Activated naive CD8-positive, alpha-beta T cell treated with anti-CD3 and anti-CD28 coated beads for 36 hours (primary cell): ENCODE results near the gene TNNI3. TPM values are rescaled to one million over a fixed set of nuclear protein-coding genes. Genes with fewer than 3 reads are reported as not detected.
A peak's percentile ranks its signal among the peaks of the same experiment; 100 is the strongest.

ENCODE experiments used
- DNase-seq: peaks from one replicate; pipeline ENCODE4 v3.0.0; 2021
- H3K27ac Mint-ChIP-seq: one replicate; pipeline ENCODE4 v1.8.0; 2022; ENCODE audit warnings: mild to moderate bottlenecking, moderate library complexity, mixed read lengths
- H3K27me3 Mint-ChIP-seq: one replicate; pipeline ENCODE4 v1.8.0; 2022; ENCODE audit warnings: mild to moderate bottlenecking, mixed read lengths
- H3K36me3 Mint-ChIP-seq: one replicate; pipeline ENCODE4 v1.8.0; 2021; ENCODE audit warnings: mild to moderate bottlenecking, mixed read lengths
- H3K4me1 Mint-ChIP-seq: one replicate; pipeline ENCODE4 v1.8.0; 2021; ENCODE audit warnings: mixed read lengths
- H3K4me3 Mint-ChIP-seq: one replicate; pipeline ENCODE4 v1.8.0; 2022; ENCODE audit warnings: mild to moderate bottlenecking, moderate library complexity, mixed read lengths
- H3K9me3 Mint-ChIP-seq: one replicate; pipeline ENCODE4 v1.8.0; 2022; ENCODE audit warnings: mixed read lengths
- total RNA-seq, 2 experiments: library from RNA; stranded (reverse); gene quantifications; one replicate each; pipeline ENCODE4 v1.2.3, GENCODE V29; 2021

The TNNI3 gene
- total RNA-seq, 2 experiments from 2014 or later = 0.25 TPM; not detected in 1

DNA sequence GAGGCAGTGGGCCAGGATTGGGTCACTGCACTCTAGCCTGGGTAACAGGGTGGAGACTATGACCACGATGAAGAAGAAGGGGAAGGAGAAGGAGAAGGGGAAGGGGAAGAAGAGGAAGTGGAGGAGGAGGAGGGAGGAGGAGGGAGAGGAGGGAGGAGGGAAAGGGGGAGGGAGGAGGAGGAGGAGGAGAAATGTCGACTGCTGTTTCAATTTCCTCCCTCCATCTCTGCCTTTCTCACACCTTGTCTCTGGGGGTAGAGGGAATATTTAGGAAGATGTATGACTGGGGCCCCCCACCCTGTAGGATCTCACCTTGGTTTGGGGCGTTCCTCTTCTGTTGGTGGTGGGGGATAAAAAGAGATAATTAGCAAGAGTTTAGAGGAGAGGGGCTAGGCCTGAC lies 12.3 kb downstream of the TNNI3 start:
- H3K27ac Mint-ChIP-seq = no peak overlapping the region

GRCh38 chr19:55141696-55142095 lies 15.8 kb downstream of the TNNI3 start:
- H3K27ac Mint-ChIP-seq = no peak overlapping the region
- no peak overlapping the region for H3K4me3 Mint-ChIP-seq
- DNase-seq = no peak
- peaks cover 74% of the 10 kb centered on the region for H3K27me3 Mint-ChIP-seq
- H3K36me3 Mint-ChIP-seq = no peaks in the 10 kb centered on the region
- peaks cover 2% of the 10 kb centered on the region for H3K4me1 Mint-ChIP-seq
- H3K9me3 Mint-ChIP-seq = no peaks in the 10 kb centered on the region

More for the DNA sequence above, 12.3 kb downstream of the TNNI3 start:
- Mint-ChIP-seq H3K9me3 (no peaks in the 10 kb centered on the region), H3K27me3 (peaks cover 84% of the 10 kb centered on the region), H3K4me3 (no peak overlapping the region), H3K36me3 (no peaks in the 10 kb centered on the region), H3K4me1 (peaks cover 2% of the 10 kb centered on the region)
- DNase-seq = no peak

DNA sequence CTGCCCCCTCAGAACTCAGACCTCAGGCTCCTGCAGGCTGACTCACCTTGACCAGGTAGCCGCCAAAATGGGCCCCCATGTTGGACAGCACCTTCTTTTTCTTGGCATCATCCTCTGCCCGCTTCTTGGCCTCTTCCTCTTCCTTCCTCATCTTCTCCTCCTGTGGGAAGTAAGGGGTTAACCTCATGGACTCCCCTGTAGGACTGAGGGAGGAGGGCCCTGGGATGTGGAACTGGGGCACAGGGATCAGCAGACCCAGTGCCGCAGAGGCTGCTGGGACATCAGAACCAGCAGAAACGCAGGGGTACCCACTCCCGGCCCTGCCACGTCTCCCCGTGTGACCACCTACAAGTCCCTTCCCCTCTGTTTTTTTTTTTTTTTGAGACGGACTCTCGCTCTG lies 19.6 kb downstream of the TNNI3 start:
- no peak for DNase-seq
- H3K36me3 Mint-ChIP-seq = no peaks in the 10 kb centered on the region
- no peak overlapping the region for H3K4me3 Mint-ChIP-seq
- H3K4me1 Mint-ChIP-seq = peaks cover 2% of the 10 kb centered on the region
- no peaks in the 10 kb centered on the region for H3K9me3 Mint-ChIP-seq
- H3K27me3 Mint-ChIP-seq = peaks cover 67% of the 10 kb centered on the region
- H3K27ac Mint-ChIP-seq = no peak overlapping the region

DNA sequence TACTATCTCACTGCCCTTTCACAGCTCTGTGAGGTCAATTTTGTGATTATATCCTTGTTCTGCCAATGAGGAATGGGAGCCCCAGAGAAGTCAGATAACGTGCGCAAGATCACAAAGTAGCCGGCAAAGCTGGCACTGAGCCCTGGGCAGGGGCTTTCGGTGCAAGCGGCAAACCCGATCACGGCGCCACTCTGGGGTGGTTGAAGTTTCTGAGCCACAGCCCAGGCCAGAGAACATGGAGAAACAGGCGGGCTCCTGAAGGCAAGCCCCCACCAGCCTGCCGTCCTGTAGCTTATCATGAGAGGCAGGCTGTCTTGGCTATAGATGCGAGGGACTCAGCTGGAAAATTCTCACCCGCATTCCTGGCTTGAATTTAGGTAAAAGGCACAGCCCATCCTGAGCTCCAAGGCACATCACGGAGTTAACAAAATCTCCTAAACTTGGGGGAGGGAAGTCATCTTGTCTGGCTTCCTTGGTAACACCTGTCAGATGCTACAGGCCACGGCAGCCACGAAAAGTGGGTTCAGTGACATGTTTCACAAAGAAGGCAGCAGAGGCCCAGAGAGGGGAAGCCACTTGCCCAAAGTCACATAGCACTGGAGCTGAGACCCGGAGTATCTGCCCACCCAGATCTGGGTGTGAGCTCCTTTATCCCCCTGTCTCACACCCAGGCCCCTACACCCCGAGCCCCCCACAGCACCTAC lies 21.0 kb downstream of the TNNI3 start:
- Mint-ChIP-seq H3K4me1 (peaks cover 3% of the 10 kb centered on the region), H3K27me3 (peaks cover 69% of the 10 kb centered on the region), H3K36me3 (no peaks in the 10 kb centered on the region), H3K27ac (no peak overlapping the region), H3K4me3 (no peak overlapping the region), H3K9me3 (no peaks in the 10 kb centered on the region)
- no peak for DNase-seq

GRCh38 chr19:55134736-55135135 lies 22.8 kb downstream of the TNNI3 start:
- Mint-ChIP-seq H3K27ac (no peak overlapping the region), H3K9me3 (no peaks in the 10 kb centered on the region), H3K36me3 (no peaks in the 10 kb centered on the region), H3K4me3 (no peak overlapping the region), H3K27me3 (peaks cover 75% of the 10 kb centered on the region), H3K4me1 (peaks cover 2% of the 10 kb centered on the region)
- no peak for DNase-seq

GRCh38 chr19:55133639-55134444 lies 23.7 kb downstream of the TNNI3 start:
- Mint-ChIP-seq H3K27me3 (peaks cover 72% of the 10 kb centered on the region), H3K4me3 (no peak overlapping the region), H3K4me1 (peaks cover 2% of the 10 kb centered on the region), H3K36me3 (no peaks in the 10 kb centered on the region), H3K27ac (no peak overlapping the region), H3K9me3 (no peaks in the 10 kb centered on the region)
- DNase-seq = no peak

DNA sequence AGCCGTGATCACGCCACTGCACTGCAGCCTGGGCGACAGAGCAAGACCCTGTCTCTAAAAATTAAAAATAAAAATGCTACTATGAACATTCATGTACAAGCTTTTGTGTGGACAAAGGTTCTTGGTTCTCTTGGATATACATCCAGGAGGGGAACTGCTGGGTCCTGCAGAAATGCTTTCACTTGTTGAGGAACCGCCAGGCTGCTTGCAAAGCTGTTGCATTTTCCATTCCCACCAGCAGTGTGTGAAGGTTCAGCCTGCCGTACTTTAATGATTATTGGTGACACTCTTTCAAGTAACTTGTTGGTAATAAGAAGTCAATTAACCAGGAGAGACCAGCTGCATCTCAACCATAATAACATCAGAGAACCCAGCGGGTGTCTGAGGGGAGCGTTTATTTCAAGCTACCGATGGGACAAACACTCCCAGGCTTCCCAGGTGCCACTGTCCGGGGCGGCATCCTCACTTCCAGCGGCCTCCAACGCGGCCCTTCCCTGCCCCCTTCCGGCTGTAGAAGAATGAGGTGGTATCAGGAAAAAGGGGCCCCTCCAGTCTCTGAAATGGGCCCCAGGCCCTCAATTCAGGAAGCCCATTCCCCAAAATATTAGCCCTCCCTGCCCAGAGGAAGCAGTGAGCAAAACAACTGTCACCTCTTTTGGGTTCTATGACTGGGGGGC lies 24.9 kb downstream of the TNNI3 start:
- no peak overlapping the region for H3K27ac Mint-ChIP-seq
- H3K4me1 Mint-ChIP-seq = peaks cover 2% of the 10 kb centered on the region
- no peak for DNase-seq
- H3K9me3 Mint-ChIP-seq = no peaks in the 10 kb centered on the region
- H3K36me3 Mint-ChIP-seq = no peaks in the 10 kb centered on the region
- peaks cover 69% of the 10 kb centered on the region for H3K27me3 Mint-ChIP-seq
- H3K4me3 Mint-ChIP-seq = no peak overlapping the region

- peaks cover 2% of the 10 kb centered on the region for H3K4me1 Mint-ChIP-seq
- H3K36me3 Mint-ChIP-seq = no peaks in the 10 kb centered on the region
Observed at GRCh38 chr19:55131421-55131820, 26.1 kb downstream of the TNNI3 start.

DNA sequence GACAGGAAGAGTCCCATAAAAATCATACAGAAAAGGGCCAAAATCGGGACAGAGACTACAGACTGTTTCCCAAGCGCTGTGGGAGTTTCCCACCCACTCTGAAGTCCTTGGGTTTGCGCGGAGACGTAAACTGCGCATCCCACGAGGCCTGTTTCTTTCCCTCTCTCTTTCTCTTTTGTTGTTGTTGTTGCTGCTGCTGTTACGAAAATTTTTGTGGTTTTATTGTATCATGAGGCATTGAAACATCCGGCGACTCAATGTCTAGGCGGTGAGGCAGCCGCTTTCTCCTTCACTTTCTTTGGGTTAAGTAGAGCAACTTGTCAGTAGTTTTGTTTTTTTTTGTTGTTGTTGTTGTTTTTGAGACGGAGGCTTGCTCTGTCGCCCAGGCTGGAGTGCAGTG lies 38.5 kb downstream of the TNNI3 start:
- DNase-seq = no peak
- Mint-ChIP-seq H3K27me3 (peaks cover 7% of the 10 kb centered on the region), H3K36me3 (peaks cover 3% of the 10 kb centered on the region), H3K9me3 (peaks cover 1% of the 10 kb centered on the region), H3K4me3 (peak overlapping the region; percentile 99), H3K4me1 (peaks cover 18% of the 10 kb centered on the region), H3K27ac (no peak overlapping the region)

More at GRCh38 chr19:55131421-55131820, 26.1 kb downstream of the TNNI3 start:
- DNase-seq = no peak
- H3K27me3 Mint-ChIP-seq = peaks cover 70% of the 10 kb centered on the region
- H3K4me3 Mint-ChIP-seq = no peak overlapping the region
- no peak overlapping the region for H3K27ac Mint-ChIP-seq
- H3K9me3 Mint-ChIP-seq = no peaks in the 10 kb centered on the region

DNA sequence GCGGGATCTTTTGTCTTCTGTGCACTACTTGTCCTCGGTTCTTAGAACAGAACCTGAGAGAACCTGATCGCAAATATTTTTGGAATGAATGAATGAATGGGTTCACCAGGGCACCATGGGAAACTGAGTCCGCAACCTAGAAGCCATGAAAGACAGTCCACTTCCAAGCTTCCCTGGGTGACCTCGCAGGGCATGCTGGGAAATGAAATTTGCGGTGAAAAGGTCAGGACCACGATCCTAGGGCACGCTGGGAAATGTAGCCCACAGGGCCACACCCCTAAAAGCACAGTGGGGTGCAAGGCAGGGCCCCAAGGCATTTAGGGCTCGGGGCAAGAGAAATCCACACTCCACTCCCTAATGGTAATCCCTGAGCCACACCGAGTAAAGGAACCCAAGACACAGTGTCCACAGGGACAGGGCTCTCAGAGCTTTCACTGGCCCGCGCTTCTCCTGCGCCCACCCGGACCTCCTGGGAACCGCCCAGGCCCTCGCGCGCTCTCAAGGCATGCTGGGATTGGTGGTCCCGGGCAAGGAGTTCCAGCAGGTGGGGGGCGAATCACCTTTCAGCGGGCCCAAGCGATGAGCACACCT lies 39.0 kb downstream of the TNNI3 start:
- DNase-seq = no peak
- Mint-ChIP-seq H3K4me3 (peak overlapping the region; percentile 99), H3K9me3 (peaks cover 1% of the 10 kb centered on the region), H3K27me3 (peaks cover 1% of the 10 kb centered on the region), H3K4me1 (peaks cover 18% of the 10 kb centered on the region), H3K36me3 (peaks cover 3% of the 10 kb centered on the region), H3K27ac (peak overlapping the region; percentile 91)

GRCh38 chr19:55117663-55118391 lies 39.7 kb downstream of the TNNI3 start:
- peaks cover 18% of the 10 kb centered on the region for H3K4me1 Mint-ChIP-seq
- peaks cover 3% of the 10 kb centered on the region for H3K36me3 Mint-ChIP-seq
- peaks cover 1% of the 10 kb centered on the region for H3K9me3 Mint-ChIP-seq
- no peaks in the 10 kb centered on the region for H3K27me3 Mint-ChIP-seq
- peak; percentile 98 for DNase-seq
- H3K27ac Mint-ChIP-seq = peak overlapping the region; percentile 91
- H3K4me3 Mint-ChIP-seq = peak overlapping the region; percentile 99

- Mint-ChIP-seq H3K4me1 (peaks cover 18% of the 10 kb centered on the region), H3K27me3 (no peaks in the 10 kb centered on the region)
Observed at GRCh38 chr19:55116859-55117662, 40.5 kb downstream of the TNNI3 start, which contains the start of gene PPP1R12C. TSS of gene PPP1R12C (minus strand) at chr19:55117637. CDS start at chr19:55117543, 94 bp downstream.

DNA sequence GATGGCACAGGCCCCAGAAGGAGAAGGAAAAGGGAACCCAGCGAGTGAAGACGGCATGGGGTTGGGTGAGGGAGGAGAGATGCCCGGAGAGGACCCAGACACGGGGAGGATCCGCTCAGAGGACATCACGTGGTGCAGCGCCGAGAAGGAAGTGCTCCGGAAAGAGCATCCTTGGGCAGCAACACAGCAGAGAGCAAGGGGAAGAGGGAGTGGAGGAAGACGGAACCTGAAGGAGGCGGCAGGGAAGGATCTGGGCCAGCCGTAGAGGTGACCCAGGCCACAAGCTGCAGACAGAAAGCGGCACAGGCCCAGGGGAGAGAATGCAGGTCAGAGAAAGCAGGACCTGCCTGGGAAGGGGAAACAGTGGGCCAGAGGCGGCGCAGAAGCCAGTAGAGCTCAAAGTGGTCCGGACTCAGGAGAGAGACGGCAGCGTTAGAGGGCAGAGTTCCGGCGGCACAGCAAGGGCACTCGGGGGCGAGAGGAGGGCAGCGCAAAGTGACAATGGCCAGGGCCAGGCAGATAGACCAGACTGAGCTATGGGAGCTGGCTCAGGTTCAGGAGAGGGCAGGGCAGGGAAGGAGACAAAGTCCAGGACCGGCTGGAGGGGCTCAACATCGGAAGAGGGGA lies 41.2 kb downstream of the TNNI3 start:
- H3K36me3 Mint-ChIP-seq = peaks cover 3% of the 10 kb centered on the region
- peaks cover 1% of the 10 kb centered on the region for H3K9me3 Mint-ChIP-seq
- no peaks in the 10 kb centered on the region for H3K27me3 Mint-ChIP-seq
- H3K4me1 Mint-ChIP-seq = peaks cover 18% of the 10 kb centered on the region
- H3K27ac Mint-ChIP-seq = peak overlapping the region; percentile 82
- DNase-seq = peak; percentile 61
- peak overlapping the region; percentile 91 for H3K4me3 Mint-ChIP-seq

More at GRCh38 chr19:55116859-55117662, 40.5 kb downstream of the TNNI3 start, which contains the start of gene PPP1R12C:
- H3K36me3 Mint-ChIP-seq = peaks cover 3% of the 10 kb centered on the region
- H3K4me3 Mint-ChIP-seq = peak within 1 kb of the TSS; percentile 99
- no peak for DNase-seq
- peak within 1 kb of the TSS; percentile 91 for H3K27ac Mint-ChIP-seq
- H3K9me3 Mint-ChIP-seq = peaks cover 1% of the 10 kb centered on the region
